Kidney epithelial cell (primary cell): ENCODE measurements around the gene LIMS1. TPM values are rescaled to one million over a fixed set of nuclear protein-coding genes. Genes with fewer than 3 reads are reported as not detected.

Experiments
- DNase-seq: peaks from one replicate; pipeline ENCODE4 v3.0.0-alpha.2; 2010; ENCODE audit warnings: low read depth
- H3K27me3 ChIP-seq: 2 replicates; pipeline ENCODE4 v1.6.0; 2011; ENCODE audit warnings: low read length; ENCODE audit not compliant: control insufficient read depth, insufficient read depth
- H3K36me3 ChIP-seq: 2 replicates; pipeline ENCODE4 v1.5.1; 2011; ENCODE audit warnings: low read length; ENCODE audit not compliant: control insufficient read depth, insufficient read depth
- H3K4me3 ChIP-seq: 2 replicates; pipeline ENCODE4 v1.5.1; 2011; ENCODE audit warnings: low read depth, mild to moderate bottlenecking, control low read depth, low read length
- total RNA-seq: library from RNA; depleted of rRNA; stranded (reverse); fragments of >200 nt; gene quantifications from 2 replicates; pipeline ENCODE4 v1.2.3, GENCODE V29; 2015
- TF ChIP-seq, protein P1 (sequence below): IDR thresholded peaks from 2 replicates; pipeline ENCODE4 v1.5.1; 2011; ENCODE audit warnings: mild to moderate bottlenecking, moderate library complexity, low read length, control low read depth, inconsistent platforms; ENCODE audit not compliant: insufficient read depth, poor library complexity, severe bottlenecking

Gene LIMS1
- total RNA-seq, 1 donor from 2014 or later = 202 TPM

GRCh38 chr2:108614043-108614545, 79.8 kb downstream of the LIMS1 start:
- TF ChIP-seq, protein P1, sequence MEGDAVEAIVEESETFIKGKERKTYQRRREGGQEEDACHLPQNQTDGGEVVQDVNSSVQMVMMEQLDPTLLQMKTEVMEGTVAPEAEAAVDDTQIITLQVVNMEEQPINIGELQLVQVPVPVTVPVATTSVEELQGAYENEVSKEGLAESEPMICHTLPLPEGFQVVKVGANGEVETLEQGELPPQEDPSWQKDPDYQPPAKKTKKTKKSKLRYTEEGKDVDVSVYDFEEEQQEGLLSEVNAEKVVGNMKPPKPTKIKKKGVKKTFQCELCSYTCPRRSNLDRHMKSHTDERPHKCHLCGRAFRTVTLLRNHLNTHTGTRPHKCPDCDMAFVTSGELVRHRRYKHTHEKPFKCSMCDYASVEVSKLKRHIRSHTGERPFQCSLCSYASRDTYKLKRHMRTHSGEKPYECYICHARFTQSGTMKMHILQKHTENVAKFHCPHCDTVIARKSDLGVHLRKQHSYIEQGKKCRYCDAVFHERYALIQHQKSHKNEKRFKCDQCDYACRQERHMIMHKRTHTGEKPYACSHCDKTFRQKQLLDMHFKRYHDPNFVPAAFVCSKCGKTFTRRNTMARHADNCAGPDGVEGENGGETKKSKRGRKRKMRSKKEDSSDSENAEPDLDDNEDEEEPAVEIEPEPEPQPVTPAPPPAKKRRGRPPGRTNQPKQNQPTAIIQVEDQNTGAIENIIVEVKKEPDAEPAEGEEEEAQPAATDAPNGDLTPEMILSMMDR = no peak
- H3K4me3 ChIP-seq = no peak overlapping the region
- DNase-seq = no peak
- H3K36me3 ChIP-seq = no peaks in the 10 kb centered on the region
- no peaks in the 10 kb centered on the region for H3K27me3 ChIP-seq

DNA sequence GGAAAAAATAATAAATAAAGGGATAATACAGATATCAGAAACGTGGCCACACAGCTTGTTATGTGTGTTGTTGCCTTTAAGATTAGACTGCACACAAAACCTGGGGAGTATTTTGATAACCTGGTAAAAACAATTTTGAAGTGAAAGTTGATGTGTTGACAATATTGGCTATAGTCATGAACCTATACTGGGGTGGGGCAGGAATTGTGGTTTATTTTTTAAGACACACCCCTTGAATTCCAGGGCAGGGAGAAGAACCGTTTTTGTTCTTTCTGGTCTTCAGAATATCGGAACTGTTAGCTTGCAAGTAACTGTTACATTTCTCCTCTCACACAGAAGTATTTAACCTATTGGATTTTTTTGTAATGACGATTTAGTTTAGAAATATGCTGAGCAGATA, 80.4 kb downstream of the LIMS1 start:
- Histone ChIP-seq H3K36me3 (no peaks in the 10 kb centered on the region), H3K4me3 (no peak overlapping the region), H3K27me3 (no peaks in the 10 kb centered on the region)
- TF ChIP-seq, protein P1 = no peak
- no peak for DNase-seq

- H3K4me3 ChIP-seq = no peak overlapping the region
- TF ChIP-seq, protein P1 = no peak
Observed at GRCh38 chr2:108615480-108616090, 81.3 kb downstream of the LIMS1 start.

GRCh38 chr2:108616318-108616717, 82.0 kb downstream of the LIMS1 start:
- no peaks in the 10 kb centered on the region for H3K27me3 ChIP-seq
- TF ChIP-seq, protein P1 = no peak
- H3K36me3 ChIP-seq = no peaks in the 10 kb centered on the region
- no peak for DNase-seq
- no peak overlapping the region for H3K4me3 ChIP-seq

More at GRCh38 chr2:108615480-108616090, 81.3 kb downstream of the LIMS1 start:
- H3K27me3 ChIP-seq = no peaks in the 10 kb centered on the region
- H3K36me3 ChIP-seq = no peaks in the 10 kb centered on the region
- no peak for DNase-seq

DNA sequence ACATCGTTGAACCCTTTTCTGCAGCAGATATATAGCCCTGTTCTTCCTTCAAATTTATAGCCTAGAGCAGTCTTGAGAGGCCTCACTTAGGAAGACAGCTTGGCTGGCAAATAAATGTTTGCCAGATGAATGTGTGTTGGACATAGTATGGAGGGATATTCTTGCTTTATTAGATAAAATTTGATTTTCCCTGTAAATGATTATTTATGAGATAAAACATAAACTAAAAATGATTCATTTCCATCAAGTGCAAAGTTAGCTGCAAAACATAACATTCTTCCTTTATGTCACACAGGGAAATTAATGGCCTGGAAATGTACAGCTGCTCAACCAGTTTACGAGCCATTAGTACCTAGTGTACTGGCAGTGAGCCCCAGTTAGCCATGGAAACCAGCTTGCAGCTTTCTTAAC, 82.5 kb downstream of the LIMS1 start:
- no peaks in the 10 kb centered on the region for H3K36me3 ChIP-seq
- no peak overlapping the region for H3K4me3 ChIP-seq
- TF ChIP-seq, protein P1 = no peak
- DNase-seq = no peak
- H3K27me3 ChIP-seq = no peaks in the 10 kb centered on the region

DNA sequence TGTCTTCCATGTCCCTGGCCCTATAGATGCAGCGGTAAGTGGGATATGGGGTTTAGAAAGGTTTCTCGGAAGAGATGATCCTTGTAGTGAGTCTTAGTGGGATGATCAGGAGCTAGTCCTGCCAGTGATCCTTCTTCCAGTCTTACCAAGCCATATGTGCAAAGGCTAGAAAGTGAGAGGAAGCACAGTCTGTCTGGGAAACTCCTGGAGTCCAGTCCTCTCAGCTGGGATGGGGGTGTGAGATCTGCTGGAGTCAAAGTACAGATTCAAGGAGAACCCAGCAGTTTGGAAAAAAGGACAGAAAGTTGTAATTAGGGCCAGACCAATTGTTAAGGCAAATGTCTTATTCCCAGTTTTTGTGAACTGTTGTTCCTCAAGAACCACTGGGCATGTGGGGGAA, 83.3 kb downstream of the LIMS1 start:
- no peaks in the 10 kb centered on the region for H3K36me3 ChIP-seq
- TF ChIP-seq, protein P1 = no peak
- no peaks in the 10 kb centered on the region for H3K27me3 ChIP-seq
- H3K4me3 ChIP-seq = no peak overlapping the region
- no peak for DNase-seq
